A673 (cell line): Measurements from ENCODE around the gene SHC4.

Experiments used
- EZH2 ChIP-seq: fragments of 200-600 bp; sonication (generic); IDR thresholded peaks from 2 replicates; pipeline ENCODE4 v1.6.1; 2017; ENCODE audit warnings: borderline replicate concordance, low read depth, mild to moderate bottlenecking, mixed read lengths, antibody characterized with exemption, low read length; ENCODE audit not compliant: poor library complexity, severe bottlenecking
- TF ChIP-seq, protein P1 (sequence below): fragments of 300-800, 200-600 bp; sonication (generic); conservative IDR thresholded peaks from 2 replicates; pipeline ENCODE4 v1.5.1; 2017; ENCODE audit warnings: low read depth, mild to moderate bottlenecking, antibody characterized with exemption, low read length, moderate library complexity, mixed read lengths

DNA sequence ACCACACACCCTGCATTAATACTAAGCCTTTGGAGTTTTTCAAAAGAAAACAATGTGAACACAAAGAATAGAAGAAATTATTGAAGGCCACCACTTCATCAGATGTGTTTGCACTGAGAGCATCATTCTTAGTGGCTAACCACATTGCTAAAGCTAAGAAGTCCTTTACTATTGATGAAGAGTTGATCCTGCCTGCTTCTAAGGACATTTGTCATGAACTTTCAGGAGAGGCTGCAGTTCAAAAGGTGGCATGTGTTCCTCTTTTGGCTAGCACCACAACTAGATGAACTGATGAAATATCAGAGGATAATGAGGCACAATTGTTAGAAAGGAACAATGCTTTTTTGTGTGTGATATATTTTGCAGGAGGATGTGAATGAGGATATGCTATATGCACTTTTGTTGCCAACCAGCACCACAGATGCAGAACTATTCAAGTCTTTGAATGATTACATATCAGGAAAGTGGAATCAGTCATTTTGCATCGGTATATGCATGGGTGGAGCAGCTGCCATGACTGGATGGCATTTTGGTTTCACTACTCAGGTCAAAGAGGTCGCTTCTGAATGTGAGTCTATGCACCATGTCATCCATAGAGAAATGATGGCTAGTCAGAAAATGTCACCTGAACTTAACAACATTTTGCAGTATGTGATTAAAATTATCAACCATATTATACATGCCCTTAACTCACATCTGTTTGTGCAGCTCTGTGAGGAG lies 88.3 kb downstream of the SHC4 start:
- TF ChIP-seq, protein P1, sequence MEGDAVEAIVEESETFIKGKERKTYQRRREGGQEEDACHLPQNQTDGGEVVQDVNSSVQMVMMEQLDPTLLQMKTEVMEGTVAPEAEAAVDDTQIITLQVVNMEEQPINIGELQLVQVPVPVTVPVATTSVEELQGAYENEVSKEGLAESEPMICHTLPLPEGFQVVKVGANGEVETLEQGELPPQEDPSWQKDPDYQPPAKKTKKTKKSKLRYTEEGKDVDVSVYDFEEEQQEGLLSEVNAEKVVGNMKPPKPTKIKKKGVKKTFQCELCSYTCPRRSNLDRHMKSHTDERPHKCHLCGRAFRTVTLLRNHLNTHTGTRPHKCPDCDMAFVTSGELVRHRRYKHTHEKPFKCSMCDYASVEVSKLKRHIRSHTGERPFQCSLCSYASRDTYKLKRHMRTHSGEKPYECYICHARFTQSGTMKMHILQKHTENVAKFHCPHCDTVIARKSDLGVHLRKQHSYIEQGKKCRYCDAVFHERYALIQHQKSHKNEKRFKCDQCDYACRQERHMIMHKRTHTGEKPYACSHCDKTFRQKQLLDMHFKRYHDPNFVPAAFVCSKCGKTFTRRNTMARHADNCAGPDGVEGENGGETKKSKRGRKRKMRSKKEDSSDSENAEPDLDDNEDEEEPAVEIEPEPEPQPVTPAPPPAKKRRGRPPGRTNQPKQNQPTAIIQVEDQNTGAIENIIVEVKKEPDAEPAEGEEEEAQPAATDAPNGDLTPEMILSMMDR: no peak
- no peak for TF ChIP-seq EZH2
